IMR-90 (cell line): ENCODE results near the gene DNTTIP2. TPM values are rescaled to one million over a fixed set of nuclear protein-coding genes. Genes with fewer than 3 reads are reported as not detected.
A peak's percentile ranks its signal among the peaks of the same experiment; 100 is the strongest.

Source experiments
- ATAC-seq: fragments of 200-7000 bp; cut with Tn5 transposase; 2 replicates; pipeline ENCODE4 v1.9.1; 2020; ENCODE audit warnings: low read depth, mild to moderate bottlenecking, moderate library complexity
- BruUV-seq: library from RNA; stranded (reverse); fragments of 400-500 nt; replicated peaks from 2 replicates; lab custom pipeline; 2021; lab: Mats Ljungman, UMichigan
- CTCF ChIA-PET: fragments of 300-600 bp; formaldehyde crosslinking; extraction: SDS; loops from one replicate; lab custom pipeline; 2021; ENCODE audit warnings: antibody characterized with exemption; lab: Yijun Ruan, JAX
- POLR2A ChIA-PET: fragments of 300-600 bp; sonication (Branson Sonifier 250); formaldehyde crosslinking; loops from one replicate; lab custom pipeline; 2022; ENCODE audit warnings: antibody characterized with exemption; ENCODE audit not compliant: unreplicated experiment; lab: Charles Lee
- DNase-seq: peaks from one replicate; pipeline ENCODE4 v3.0.0; 2013
- H2AFZ ChIP-seq: replicated peaks from 2 replicates; pipeline ENCODE3; 2013; ENCODE audit warnings: low read length, mild to moderate bottlenecking; ENCODE audit not compliant: poor library complexity
- H2AK5ac ChIP-seq: 2 replicates; pipeline ENCODE4 v1.6.1; 2013; ENCODE audit warnings: low read depth, low read length, inconsistent platforms
- H2AK9ac ChIP-seq: replicated peaks from 2 replicates; pipeline ENCODE3; 2013; ENCODE audit warnings: mild to moderate bottlenecking, low read depth, low read length, moderate library complexity; ENCODE audit not compliant: poor library complexity
- H2BK120ac ChIP-seq: 2 replicates; pipeline ENCODE4 v1.6.1; 2013; ENCODE audit warnings: low read depth, low read length, inconsistent platforms
- H2BK15ac ChIP-seq: 3 replicates; pipeline ENCODE4 v1.6.1; 2013; ENCODE audit warnings: low read depth, low read length, inconsistent platforms
- H2BK20ac ChIP-seq: 2 replicates; pipeline ENCODE4 v1.6.1; 2013; ENCODE audit warnings: low read depth, mild to moderate bottlenecking, inconsistent platforms, low read length, moderate library complexity
- H2BK5ac ChIP-seq: 2 replicates; pipeline ENCODE4 v1.6.1; 2013; ENCODE audit warnings: mild to moderate bottlenecking, low read depth, low read length, inconsistent platforms; ENCODE audit not compliant: poor library complexity, severe bottlenecking
- H3K14ac ChIP-seq: replicated peaks from 2 replicates; pipeline ENCODE4 v1.6.1; 2013; ENCODE audit warnings: low read depth, low read length, inconsistent platforms
- H3K18ac ChIP-seq: 2 replicates; pipeline ENCODE4 v1.6.1; 2013; ENCODE audit warnings: low read depth, low read length, control low read depth
- H3K23ac ChIP-seq: 2 replicates; pipeline ENCODE4 v1.6.1; 2013; ENCODE audit warnings: low read depth, low read length, inconsistent platforms
- H3K27ac ChIP-seq: 2 replicates; pipeline ENCODE4 v1.5.1; 2013; ENCODE audit warnings: mild to moderate bottlenecking, control low read depth, low read length; ENCODE audit not compliant: insufficient read depth
- H3K27me3 ChIP-seq: 2 replicates; pipeline ENCODE4 v1.6.1; 2013; ENCODE audit warnings: low read length; ENCODE audit not compliant: control insufficient read depth, insufficient read depth
- H3K36me3 ChIP-seq: 2 replicates; pipeline ENCODE4 v1.6.1; 2013; ENCODE audit warnings: low read length, mixed read lengths; ENCODE audit not compliant: control insufficient read depth, insufficient read depth
- H3K4ac ChIP-seq: 2 replicates; pipeline ENCODE4 v1.6.1; 2013; ENCODE audit warnings: low read depth, low read length, inconsistent platforms
- H3K4me1 ChIP-seq: 2 replicates; pipeline ENCODE4 v1.6.1; 2013; ENCODE audit warnings: low read length, mixed read lengths; ENCODE audit not compliant: control insufficient read depth, insufficient read depth
- H3K4me2 ChIP-seq: 2 replicates; pipeline ENCODE4 v1.6.1; 2013; ENCODE audit warnings: low read depth, mild to moderate bottlenecking, control low read depth, low read length, moderate library complexity
- H3K4me3 ChIP-seq: 2 replicates; pipeline ENCODE4 v1.5.1; 2013; ENCODE audit warnings: low read depth, mild to moderate bottlenecking, control low read depth, low read length, moderate library complexity; ENCODE audit not compliant: insufficient read depth
- H3K56ac ChIP-seq: 2 replicates; pipeline ENCODE4 v1.6.1; 2013; ENCODE audit warnings: low read length, inconsistent platforms; ENCODE audit not compliant: insufficient read depth; ENCODE audit errors: extremely low read depth
- H3K79me1 ChIP-seq, 2 experiments: 2 replicates each; pipeline ENCODE4 v1.6.1; 2013; ENCODE audit warnings: low read length in 2 of 2, inconsistent platforms in 1 of 2, low read depth in 1 of 2
- H3K9ac ChIP-seq: 2 replicates; pipeline ENCODE4 v1.6.1; 2013; ENCODE audit warnings: low read depth, low read length, control low read depth
- H3K9me1 ChIP-seq: 2 replicates; pipeline ENCODE4 v1.6.1; 2013; ENCODE audit warnings: low read length, inconsistent platforms; ENCODE audit not compliant: insufficient read depth
- H3K9me3 ChIP-seq: 2 replicates; pipeline ENCODE4 v1.6.1; 2013; ENCODE audit warnings: low read length; ENCODE audit not compliant: control insufficient read depth, insufficient read depth
- H4K20me1 ChIP-seq: 2 replicates; pipeline ENCODE4 v1.6.1; 2013; ENCODE audit warnings: low read length, inconsistent platforms; ENCODE audit not compliant: insufficient read depth
- H4K5ac ChIP-seq: 2 replicates; pipeline ENCODE4 v1.6.1; 2013; ENCODE audit warnings: mild to moderate bottlenecking, low read depth, low read length, control low read depth
- H4K8ac ChIP-seq, 2 experiments: 2 replicates each; pipeline ENCODE4 v1.6.1; 2013; ENCODE audit warnings: low read depth in 2 of 2, low read length in 2 of 2, control low read depth in 1 of 2, inconsistent platforms in 1 of 2
- H4K91ac ChIP-seq: 2 replicates; pipeline ENCODE4 v1.6.1; 2013; ENCODE audit warnings: low read depth, low read length, inconsistent platforms; ENCODE audit not compliant: insufficient read depth
- CEBPB ChIP-seq: IDR thresholded peaks from 2 replicates; pipeline ENCODE4 v1.6.1; 2012; ENCODE audit warnings: low read depth, low read length, improper control_type of control experiment
- POLR2A ChIP-seq: IDR thresholded peaks from 2 replicates; pipeline ENCODE4 v1.6.1; 2012; ENCODE audit warnings: mild to moderate bottlenecking, low read depth, low read length
- RCOR1 ChIP-seq: IDR thresholded peaks from 2 replicates; pipeline ENCODE4 v1.6.1; 2012; ENCODE audit warnings: mild to moderate bottlenecking, low read length, improper control_type of control experiment; ENCODE audit not compliant: insufficient replicate concordance
- RFX5 ChIP-seq: IDR thresholded peaks from 2 replicates; pipeline ENCODE4 v1.8.0; 2012; ENCODE audit warnings: low read depth, mild to moderate bottlenecking, low read length, moderate library complexity
- SMC3 ChIP-seq: fragments of 150-350 bp; IDR thresholded peaks from 2 replicates; pipeline ENCODE4 v1.6.1; 2016; ENCODE audit warnings: low read depth, mild to moderate bottlenecking, antibody characterized with exemption, low read length, moderate library complexity
- WGBS, 2 experiments: methylation state at CpG; one replicate each; pipeline versions ENCODE4 v1.1.5 to v1.1.7; 2013; ENCODE audit warnings: missing lambda C conversion rate in 2 of 2; ENCODE audit not compliant: insufficient read length in 1 of 2; ENCODE audit errors: extremely low coverage in 2 of 2; 5-methylcytosine and 5-hydroxymethylcytosine counted together
- dilution Hi-C: fragments of 300-500 bp; cut with HindIII; formaldehyde crosslinking; loops from one replicate; pipeline ENCODE4 v1.14.3; 2018; ENCODE audit warnings: low sequenced_read_pairs; ENCODE audit not compliant: unreplicated experiment
- in situ Hi-C: fragments of 300-500 bp; cut with MboI; formaldehyde crosslinking; loops from 3 replicates; pipeline ENCODE4 v1.14.3; 2019; ENCODE audit warnings: low sequenced_read_pairs, inconsistent platforms, mixed read lengths
- intact Hi-C: fragments of 100-400 bp; cut with micrococcal nuclease; formaldehyde crosslinking; loops from 2 replicates; pipeline ENCODE4 v1.10.0; 2022
- polyA plus RNA-seq, 3 experiments: library from polyadenylated mRNA; depleted of rRNA; stranded (reverse); fragments of >200 nt; gene quantifications; 2 replicates each; pipeline ENCODE4 v1.2.3, GENCODE V29; 2012; ENCODE audit warnings: low replicate concordance in 1 of 3
- total RNA-seq: library from RNA; depleted of rRNA; stranded (reverse); fragments of >200 nt; gene quantifications from 2 replicates; pipeline ENCODE4 v1.2.3, GENCODE V29; 2012
- TF ChIP-seq, protein P1 (sequence below): conservative IDR thresholded peaks from 2 replicates; pipeline ENCODE4 v1.5.1; 2012; ENCODE audit warnings: mild to moderate bottlenecking, low read depth, low read length, improper control_type of control experiment
- TF ChIP-seq, protein P2 (sequence below): fragments of 150-350 bp; IDR thresholded peaks from 2 replicates; pipeline ENCODE4 v1.6.1; 2017; ENCODE audit warnings: mild to moderate bottlenecking, antibody characterized with exemption, low read length, low read depth

DNTTIP2 gene
- total and polyA plus RNA-seq, 2 of the 4 experiments (the other 2 are of a cell fraction), result 14.2 to 24.4 TPM

DNA sequence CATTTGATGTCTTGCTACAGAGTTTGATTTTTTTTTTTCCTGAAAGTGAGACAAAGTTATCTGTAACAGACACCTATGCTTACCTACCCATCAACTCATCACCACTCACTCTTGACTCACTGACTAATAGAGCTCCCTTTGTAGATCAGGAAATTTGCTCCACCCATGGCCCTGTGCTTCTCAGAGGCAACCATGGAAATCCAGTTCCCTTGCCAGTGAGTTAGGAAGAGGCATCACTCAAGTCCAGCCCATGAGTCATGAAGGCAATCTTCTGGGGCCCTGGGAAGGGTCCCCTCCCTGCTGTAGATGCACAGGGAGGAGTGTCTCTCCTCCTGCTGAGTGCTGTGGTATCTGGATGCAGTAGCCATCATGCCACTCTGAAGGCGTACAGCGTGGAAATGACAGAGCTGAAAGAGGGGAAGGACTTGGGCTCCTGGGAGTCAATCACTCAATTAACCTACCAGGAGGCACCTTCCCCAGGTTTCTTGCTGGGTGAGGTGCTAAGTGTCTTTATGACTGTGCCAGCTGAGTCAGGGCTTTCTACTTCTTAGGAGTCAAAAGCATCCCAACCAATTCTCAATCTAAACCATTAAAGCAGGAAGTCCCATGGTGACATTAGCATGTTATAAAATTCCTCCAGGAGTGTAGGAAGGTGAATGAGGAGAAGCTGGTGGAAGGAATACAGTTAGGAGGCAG is 56.1 kb downstream of the DNTTIP2 start:
- Histone ChIP-seq H2BK20ac (no peak overlapping the region), H3K27me3 (no peaks in the 10 kb centered on the region), H3K4ac (no peak overlapping the region), H2BK120ac (no peak overlapping the region), H3K9me3 (no peaks in the 10 kb centered on the region), H2AK9ac (peak overlapping the region; percentile 11), H3K4me3 (no peak overlapping the region), H2AFZ (no peak overlapping the region), H3K14ac (no peak overlapping the region), H4K91ac (no peak overlapping the region; the same call in 1 of the 2 replicates), H3K9me1 (peaks cover under 1% of the 10 kb centered on the region; the same call in 1 of the 2 replicates), H2AK5ac (no peak overlapping the region), H3K23ac (no peak overlapping the region), H3K18ac (no peak overlapping the region), H2BK15ac (no peak overlapping the region), H2BK5ac (no peak overlapping the region), H3K27ac (no peak overlapping the region), H3K36me3 (no peaks in the 10 kb centered on the region), H4K20me1 (no peaks in the 10 kb centered on the region), H3K4me1 (peaks cover 6% of the 10 kb centered on the region), H4K5ac (no peak overlapping the region), H3K56ac (no peak overlapping the region), H3K4me2 (no peak overlapping the region), H3K9ac (no peak overlapping the region), H3K79me1 (no peaks in the 10 kb centered on the region), H4K8ac (no peak overlapping the region)
- in situ Hi-C loops (no loop called here), intact Hi-C loops (no loop called here), dilution Hi-C loops (no loop called here)
- DNase-seq, result peak; percentile 32
- 0 out of 2 replicates have a peak, but pooled peaks have one; percentile 11 for ATAC-seq
- CTCF ChIA-PET, result interaction anchor here (0.9 kb wide), 1 partner anchor 9 kb away, joined by 3 read pairs; no protein-coding TSS in a partner anchor
- POLR2A ChIA-PET, result no interaction called here
- BruUV-seq, result no TSS peak
- no peak for TF ChIP-seq POLR2A
- TF ChIP-seq, protein P1, sequence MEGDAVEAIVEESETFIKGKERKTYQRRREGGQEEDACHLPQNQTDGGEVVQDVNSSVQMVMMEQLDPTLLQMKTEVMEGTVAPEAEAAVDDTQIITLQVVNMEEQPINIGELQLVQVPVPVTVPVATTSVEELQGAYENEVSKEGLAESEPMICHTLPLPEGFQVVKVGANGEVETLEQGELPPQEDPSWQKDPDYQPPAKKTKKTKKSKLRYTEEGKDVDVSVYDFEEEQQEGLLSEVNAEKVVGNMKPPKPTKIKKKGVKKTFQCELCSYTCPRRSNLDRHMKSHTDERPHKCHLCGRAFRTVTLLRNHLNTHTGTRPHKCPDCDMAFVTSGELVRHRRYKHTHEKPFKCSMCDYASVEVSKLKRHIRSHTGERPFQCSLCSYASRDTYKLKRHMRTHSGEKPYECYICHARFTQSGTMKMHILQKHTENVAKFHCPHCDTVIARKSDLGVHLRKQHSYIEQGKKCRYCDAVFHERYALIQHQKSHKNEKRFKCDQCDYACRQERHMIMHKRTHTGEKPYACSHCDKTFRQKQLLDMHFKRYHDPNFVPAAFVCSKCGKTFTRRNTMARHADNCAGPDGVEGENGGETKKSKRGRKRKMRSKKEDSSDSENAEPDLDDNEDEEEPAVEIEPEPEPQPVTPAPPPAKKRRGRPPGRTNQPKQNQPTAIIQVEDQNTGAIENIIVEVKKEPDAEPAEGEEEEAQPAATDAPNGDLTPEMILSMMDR, result no peak
- no peak for TF ChIP-seq CEBPB
- no peak for TF ChIP-seq RFX5
- TF ChIP-seq SMC3, result no peak
- no peak for TF ChIP-seq RCOR1
- TF ChIP-seq, protein P2, sequence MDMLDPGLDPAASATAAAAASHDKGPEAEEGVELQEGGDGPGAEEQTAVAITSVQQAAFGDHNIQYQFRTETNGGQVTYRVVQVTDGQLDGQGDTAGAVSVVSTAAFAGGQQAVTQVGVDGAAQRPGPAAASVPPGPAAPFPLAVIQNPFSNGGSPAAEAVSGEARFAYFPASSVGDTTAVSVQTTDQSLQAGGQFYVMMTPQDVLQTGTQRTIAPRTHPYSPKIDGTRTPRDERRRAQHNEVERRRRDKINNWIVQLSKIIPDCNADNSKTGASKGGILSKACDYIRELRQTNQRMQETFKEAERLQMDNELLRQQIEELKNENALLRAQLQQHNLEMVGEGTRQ, result no peak
- no CpG with 5 or more reads among the region's 2 CpGs for WGBS, 2 experiments
